Measurements from ENCODE around the gene CSRP1. TPM values are rescaled to one million over a fixed set of nuclear protein-coding genes. Genes with fewer than 3 reads are reported as not detected.

CSRP1 gene
- total RNA-seq, 3 donors from 2014 or later: 150 to 1,587 (median 214) TPM

GRCh38 chr1:201489643-201490261, 17.2 kb downstream of the CSRP1 start:
- Histone ChIP-seq H3K4me1 (ENCODE audit: low read depth) (peaks cover 10% of the 10 kb centered on the region), H3K4me3 (no peak overlapping the region), H3K9me3 (no peaks in the 10 kb centered on the region), H3K36me3 (ENCODE audit: low read depth) (no peaks in the 10 kb centered on the region)
- no peak for ATAC-seq
- intact Hi-C loops (cut with DNase I, micrococcal nuclease): no loop called here
- TF ChIP-seq CTCF (IDR thresholded peaks at IDR 0.05): no peak
- DNase-seq: no peak

GRCh38 chr1:201488830-201489589, 17.9 kb downstream of the CSRP1 start:
- TF ChIP-seq CTCF (IDR thresholded peaks at IDR 0.05): no peak
- Histone ChIP-seq H3K36me3 (ENCODE audit: low read depth) (no peaks in the 10 kb centered on the region), H3K9me3 (no peaks in the 10 kb centered on the region), H3K4me3 (no peak overlapping the region), H3K4me1 (ENCODE audit: low read depth) (peaks cover 4% of the 10 kb centered on the region)
- peak in 1 of 3 donors; percentile 67 for DNase-seq
- ATAC-seq: peak; percentile 33
- intact Hi-C loops (cut with DNase I, micrococcal nuclease): no loop called here

- Histone ChIP-seq H3K36me3 (ENCODE audit: low read depth) (no peaks in the 10 kb centered on the region), H3K4me1 (ENCODE audit: low read depth) (peaks cover 3% of the 10 kb centered on the region), H3K9me3 (no peaks in the 10 kb centered on the region), H3K4me3 (no peak overlapping the region)
- DNase-seq (no peak), ATAC-seq (no peak)
- intact Hi-C loops (cut with DNase I, micrococcal nuclease): no loop called here
- TF ChIP-seq CTCF (IDR thresholded peaks at IDR 0.05): no peak
Observed at GRCh38 chr1:201487742-201488141, 19.2 kb downstream of the CSRP1 start.

- Histone ChIP-seq H3K4me1 (ENCODE audit: low read depth) (peaks cover 13% of the 10 kb centered on the region), H3K9me3 (no peaks in the 10 kb centered on the region), H3K4me3 (no peak overlapping the region), H3K36me3 (ENCODE audit: low read depth) (no peaks in the 10 kb centered on the region)
- no peak for ATAC-seq
- intact Hi-C loops (cut with DNase I, micrococcal nuclease): no loop called here
- TF ChIP-seq CTCF (IDR thresholded peaks at IDR 0.05): no peak
- no peak for DNase-seq
Observed at GRCh38 chr1:201486187-201486586, 20.7 kb downstream of the CSRP1 start.

- peaks cover 20% of the 10 kb centered on the region for H3K4me1 ChIP-seq (ENCODE audit: low read depth)
- no peaks in the 10 kb centered on the region for H3K9me3 ChIP-seq
- ATAC-seq (no peak), DNase-seq (no peak)
- no peak for TF ChIP-seq CTCF (IDR thresholded peaks at IDR 0.05)
- no peaks in the 10 kb centered on the region for H3K36me3 ChIP-seq (ENCODE audit: low read depth)
- intact Hi-C loops (cut with DNase I, micrococcal nuclease): no loop called here
- no peak overlapping the region for H3K4me3 ChIP-seq
Observed at GRCh38 chr1:201485184-201485774, 21.6 kb downstream of the CSRP1 start.

Measured in mucosa of descending colon (tissue), 3 donors.